Esophagus muscularis mucosa (tissue), 4 donors: ENCODE data around the gene SLC45A1. TPM values are rescaled to one million over a fixed set of nuclear protein-coding genes. Genes with fewer than 3 reads are reported as not detected.

ENCODE experiments used
- DNase-seq: peaks from one replicate; pipeline ENCODE4 v3.0.0-alpha.2; 2017; ENCODE audit errors: extremely low spot score
- H3K27ac ChIP-seq, 4 donors: fragments of 200-600 bp; sonication (generic); replicated peaks in 1 of 4; 1 replicate in 3 of 4; 2 replicates in 1 of 4; pipeline ENCODE4 v1.5.1; 2016 to 2019; ENCODE audit warnings: mild to moderate bottlenecking in 1 of 4
- H3K27me3 ChIP-seq, 4 donors: fragments of 200-600 bp; sonication (generic); one replicate each; pipeline versions ENCODE4 v1.5.1 to v1.6.0; 2016 to 2019
- H3K36me3 ChIP-seq, 4 donors: fragments of 200-600 bp; sonication (generic); one replicate each; pipeline ENCODE4 v1.5.1; 2016 to 2019
- H3K4me1 ChIP-seq, 4 donors: fragments of 200-600 bp; sonication (generic); one replicate each; pipeline ENCODE4 v1.5.1; 2016 to 2019
- H3K4me3 ChIP-seq, 4 donors: fragments of 200-600 bp; sonication (generic); 1 replicate in 2 of 4; 2 replicates in 2 of 4; pipeline ENCODE4 v1.5.1; 2016 to 2019; ENCODE audit warnings: mild to moderate bottlenecking in 4 of 4, moderate library complexity in 1 of 4
- H3K9me3 ChIP-seq, 4 donors: fragments of 200-600 bp; sonication (generic); 1 replicate in 3 of 4; 2 replicates in 1 of 4; pipeline ENCODE4 v1.5.1; 2016 to 2019
- EP300 ChIP-seq: sonication (generic); formaldehyde crosslinking; IDR thresholded peaks from one replicate; pipeline ENCODE4 v1.6.1; 2017; ENCODE audit warnings: antibody characterized with exemption
- POLR2A ChIP-seq: fragments of 450-650 bp; IDR thresholded peaks from one replicate; pipeline ENCODE4 v1.6.1; 2017; ENCODE audit warnings: antibody characterized with exemption, moderate library complexity, mild to moderate bottlenecking, low read depth
- POLR2AphosphoS5 ChIP-seq, 2 donors: sonication (generic); formaldehyde crosslinking; IDR thresholded peaks; one replicate each; pipeline ENCODE4 v1.6.1; 2017; ENCODE audit warnings: antibody characterized with exemption in 2 of 2
- WGBS: methylation state at CpG from one replicate; pipeline ENCODE4 v1.1.5; 2018; 5-methylcytosine and 5-hydroxymethylcytosine counted together
- intact Hi-C: fragments of 100-400 bp; cut with DNase I; formaldehyde crosslinking; loops from one replicate; pipeline ENCODE4 v1.15.1; 2023
- total RNA-seq, 4 donors: library from RNA; depleted of rRNA; stranded (reverse); fragments of >200 nt; gene quantifications; one replicate each; pipeline versions ENCODE4 v1.1.0 to v1.2.1, GENCODE V29; 2016
- TF ChIP-seq, protein P1 (sequence below), 3 experiments: fragments of 200-600 bp in 2 of 3; fragments of 450-650 bp in 1 of 3; sonication (generic) in 2 of 3; IDR thresholded peaks; one replicate each; pipeline ENCODE4 v1.5.1; 2017 to 2019; ENCODE audit warnings: antibody characterized with exemption in 3 of 3, mild to moderate bottlenecking in 2 of 3, moderate library complexity in 1 of 3

SLC45A1 gene
- total RNA-seq, 4 donors from 2014 or later, result 6.8 to 17.5 (median 10.7) TPM

DNA sequence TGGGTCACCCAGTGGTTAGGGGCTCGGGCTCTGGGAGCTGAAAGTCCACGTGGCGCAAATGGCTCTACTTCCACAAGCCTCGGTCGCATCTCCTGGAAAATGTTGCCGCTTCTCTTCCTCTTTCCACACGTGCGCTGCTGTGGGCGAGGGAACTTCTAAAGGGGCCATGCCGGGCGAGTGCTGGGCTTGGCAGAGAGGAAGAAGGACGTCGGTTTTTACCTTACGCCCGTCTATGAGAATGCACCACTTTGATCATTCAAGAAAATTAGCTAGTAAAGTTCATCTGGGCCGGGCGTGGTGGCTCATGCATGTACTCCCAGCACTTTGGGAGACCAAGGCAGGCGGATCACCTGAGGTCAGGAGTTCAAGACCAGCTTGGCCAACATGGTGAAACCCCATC, 10.4 kb downstream of the SLC45A1 start:
- no peak for DNase-seq
- no peaks in the 10 kb centered on the region for H3K9me3 ChIP-seq
- H3K27ac ChIP-seq, result no peak overlapping the region
- peaks cover 14 to 72% (median 26%) of the 10 kb centered on the region in 4 donors for H3K36me3 ChIP-seq
- peaks cover 0 to 10% (median 0%) of the 10 kb centered on the region in 4 donors for H3K4me1 ChIP-seq
- 90% methylated on average over 18 of the region's 18 CpGs for WGBS
- no peak for TF ChIP-seq POLR2A
- TF ChIP-seq POLR2AphosphoS5 (IDR thresholded peaks at IDR 0.05), result no peak
- TF ChIP-seq, protein P1, sequence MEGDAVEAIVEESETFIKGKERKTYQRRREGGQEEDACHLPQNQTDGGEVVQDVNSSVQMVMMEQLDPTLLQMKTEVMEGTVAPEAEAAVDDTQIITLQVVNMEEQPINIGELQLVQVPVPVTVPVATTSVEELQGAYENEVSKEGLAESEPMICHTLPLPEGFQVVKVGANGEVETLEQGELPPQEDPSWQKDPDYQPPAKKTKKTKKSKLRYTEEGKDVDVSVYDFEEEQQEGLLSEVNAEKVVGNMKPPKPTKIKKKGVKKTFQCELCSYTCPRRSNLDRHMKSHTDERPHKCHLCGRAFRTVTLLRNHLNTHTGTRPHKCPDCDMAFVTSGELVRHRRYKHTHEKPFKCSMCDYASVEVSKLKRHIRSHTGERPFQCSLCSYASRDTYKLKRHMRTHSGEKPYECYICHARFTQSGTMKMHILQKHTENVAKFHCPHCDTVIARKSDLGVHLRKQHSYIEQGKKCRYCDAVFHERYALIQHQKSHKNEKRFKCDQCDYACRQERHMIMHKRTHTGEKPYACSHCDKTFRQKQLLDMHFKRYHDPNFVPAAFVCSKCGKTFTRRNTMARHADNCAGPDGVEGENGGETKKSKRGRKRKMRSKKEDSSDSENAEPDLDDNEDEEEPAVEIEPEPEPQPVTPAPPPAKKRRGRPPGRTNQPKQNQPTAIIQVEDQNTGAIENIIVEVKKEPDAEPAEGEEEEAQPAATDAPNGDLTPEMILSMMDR (IDR thresholded peaks at IDR 0.05), result no peak
- no peak for TF ChIP-seq EP300
- intact Hi-C loops, result no loop called here
- H3K27me3 ChIP-seq, result no peaks in the 10 kb centered on the region
- H3K4me3 ChIP-seq, result no peak overlapping the region

DNA sequence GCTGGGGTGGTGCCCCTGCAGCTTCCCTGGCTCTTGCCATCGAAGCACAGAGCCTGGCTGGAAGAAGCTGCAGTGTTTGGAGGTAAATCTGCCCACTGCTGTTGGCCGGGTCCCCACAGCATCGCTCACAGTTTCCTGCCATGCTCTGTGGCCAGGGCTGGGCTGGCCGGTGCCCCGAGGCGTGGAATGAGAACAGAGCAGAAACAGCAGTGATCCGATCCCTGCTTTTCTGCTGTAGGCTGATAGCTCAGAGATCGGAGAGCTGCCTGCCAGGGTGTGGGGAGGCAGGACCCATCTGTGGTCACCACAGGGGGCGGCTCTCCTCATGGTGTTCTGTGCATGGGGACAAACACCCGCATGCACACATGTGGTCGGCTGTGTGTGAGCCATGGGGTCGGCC, 11.5 kb downstream of the SLC45A1 start:
- Histone ChIP-seq H3K4me1 (peaks cover 0 to 2% (median 0%) of the 10 kb centered on the region in 4 donors), H3K36me3 (peaks cover 14 to 80% (median 26%) of the 10 kb centered on the region in 4 donors), H3K9me3 (no peaks in the 10 kb centered on the region), H3K27me3 (no peaks in the 10 kb centered on the region), H3K27ac (no peak overlapping the region), H3K4me3 (no peak overlapping the region)
- TF ChIP-seq POLR2AphosphoS5 (IDR thresholded peaks at IDR 0.05) (no peak), POLR2A (no peak), EP300 (no peak)
- TF ChIP-seq, protein P1 (IDR thresholded peaks at IDR 0.05), result no peak
- WGBS, result 58% methylated on average over 8 of the region's 12 CpGs
- DNase-seq, result no peak
- intact Hi-C loops, result no loop called here

DNA sequence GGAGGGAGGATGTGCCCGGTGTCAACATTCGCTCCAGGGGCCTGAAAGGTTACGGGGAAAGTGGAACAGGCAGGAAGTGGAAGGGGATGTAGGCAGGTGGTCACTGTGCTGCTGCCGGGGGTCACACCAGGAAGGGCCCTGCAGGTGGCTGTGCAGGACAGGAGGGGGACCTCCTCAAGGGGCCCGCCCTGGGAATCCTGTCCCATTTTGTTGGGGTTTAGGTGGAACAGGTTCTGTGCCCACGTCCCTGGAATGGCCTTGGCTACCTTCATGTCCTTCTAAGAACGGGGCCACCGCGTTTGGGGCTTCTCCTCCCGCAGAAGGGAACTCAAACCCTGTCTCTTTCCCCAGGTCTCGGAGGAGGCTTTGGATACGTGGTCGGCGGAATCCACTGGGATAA, 11.9 kb downstream of the SLC45A1 start:
- H3K36me3 ChIP-seq, result peaks cover 13 to 80% (median 25%) of the 10 kb centered on the region in 4 donors
- H3K9me3 ChIP-seq, result no peaks in the 10 kb centered on the region

DNA sequence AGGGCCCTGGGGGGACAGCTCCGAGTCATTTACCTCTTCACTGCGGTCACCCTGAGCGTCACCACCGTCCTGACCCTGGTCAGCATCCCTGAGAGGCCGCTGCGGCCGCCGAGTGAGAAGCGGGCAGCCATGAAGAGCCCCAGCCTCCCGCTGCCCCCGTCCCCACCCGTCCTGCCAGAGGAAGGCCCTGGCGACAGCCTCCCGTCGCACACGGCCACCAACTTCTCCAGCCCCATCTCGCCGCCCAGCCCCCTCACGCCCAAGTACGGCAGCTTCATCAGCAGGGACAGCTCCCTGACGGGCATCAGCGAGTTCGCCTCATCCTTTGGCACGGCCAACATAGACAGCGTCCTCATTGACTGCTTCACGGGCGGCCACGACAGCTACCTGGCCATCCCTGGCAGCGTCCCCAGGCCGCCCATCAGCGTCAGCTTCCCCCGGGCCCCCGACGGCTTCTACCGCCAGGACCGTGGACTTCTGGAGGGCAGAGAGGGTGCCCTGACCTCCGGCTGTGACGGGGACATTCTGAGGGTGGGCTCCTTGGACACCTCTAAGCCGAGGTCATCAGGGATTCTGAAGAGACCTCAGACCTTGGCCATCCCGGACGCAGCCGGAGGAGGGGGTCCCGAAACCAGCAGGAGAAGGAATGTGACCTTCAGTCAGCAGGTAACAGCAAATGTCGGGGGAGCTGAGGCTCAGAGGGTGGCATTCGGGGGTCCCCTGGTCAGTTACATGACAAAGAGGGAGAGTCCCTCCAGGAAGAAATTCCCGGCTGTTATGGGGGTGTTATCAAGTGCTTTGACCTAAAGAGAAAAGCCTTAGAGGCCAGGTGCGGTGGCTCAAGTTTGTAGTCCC, 12.6 kb downstream of the SLC45A1 start:
- TF ChIP-seq POLR2AphosphoS5 (IDR thresholded peaks at IDR 0.05) (no peak), EP300 (no peak), POLR2A (no peak)
- TF ChIP-seq, protein P1 (IDR thresholded peaks at IDR 0.05), result no peak
- Histone ChIP-seq H3K9me3 (no peaks in the 10 kb centered on the region), H3K36me3 (peaks cover 16 to 80% (median 30%) of the 10 kb centered on the region in 4 donors), H3K4me1 (no peaks in the 10 kb centered on the region), H3K27ac (no peak overlapping the region), H3K27me3 (no peaks in the 10 kb centered on the region), H3K4me3 (no peak overlapping the region)
- intact Hi-C loops, result no loop called here
- no peak for DNase-seq
- WGBS, result 93% methylated on average over 46 of the region's 47 CpGs

More for the DNA sequence above, 11.9 kb downstream of the SLC45A1 start:
- no peak overlapping the region for H3K4me3 ChIP-seq
- intact Hi-C loops, result no loop called here
- 90% methylated on average over 14 of the region's 14 CpGs for WGBS
- no peaks in the 10 kb centered on the region for H3K4me1 ChIP-seq
- DNase-seq, result no peak
- H3K27me3 ChIP-seq, result no peaks in the 10 kb centered on the region
- TF ChIP-seq, protein P1 (IDR thresholded peaks at IDR 0.05), result no peak
- TF ChIP-seq EP300, result no peak
- TF ChIP-seq POLR2AphosphoS5 (IDR thresholded peaks at IDR 0.05), result no peak
- no peak for TF ChIP-seq POLR2A
- H3K27ac ChIP-seq, result no peak overlapping the region
